Loucy (cell line): ENCODE results near the gene PIR.

Source experiments
- H2AFZ ChIP-seq: fragments of 200-600 bp; sonication (generic); 2 replicates; pipeline ENCODE4 v1.6.0; 2016; ENCODE audit warnings: antibody characterized with exemption, mild to moderate bottlenecking, low read length, moderate library complexity
- H3F3A ChIP-seq: fragments of 200-600 bp; 2 replicates; pipeline ENCODE4 v1.6.0; 2016; ENCODE audit warnings: antibody characterized with exemption, low read depth, mild to moderate bottlenecking
- H3K27me3 ChIP-seq: fragments of 200-600 bp; sonication (generic); 2 replicates; pipeline ENCODE4 v1.6.1; 2014; ENCODE audit warnings: low read length, mild to moderate bottlenecking; ENCODE audit not compliant: insufficient read depth, poor library complexity, severe bottlenecking
- H3K36me3 ChIP-seq: fragments of 200-600 bp; sonication (generic); 2 replicates; pipeline ENCODE4 v1.6.1; 2016; ENCODE audit warnings: low read length; ENCODE audit not compliant: insufficient read depth
- H3K4me1 ChIP-seq: fragments of 200-600 bp; sonication (generic); 2 replicates; pipeline ENCODE4 v1.5.1; 2014; ENCODE audit warnings: low read length, mild to moderate bottlenecking; ENCODE audit not compliant: insufficient read depth, poor library complexity, severe bottlenecking
- H3K4me2 ChIP-seq: fragments of 200-600 bp; sonication (generic); 2 replicates; pipeline ENCODE4 v1.6.0; 2014; ENCODE audit warnings: antibody characterized with exemption, low read length, low read depth, mild to moderate bottlenecking; ENCODE audit not compliant: poor library complexity, severe bottlenecking
- H3K4me3 ChIP-seq: fragments of 200-600 bp; sonication (generic); 2 replicates; pipeline ENCODE4 v1.5.1; 2014; ENCODE audit warnings: low read length, mild to moderate bottlenecking, mixed read lengths; ENCODE audit not compliant: poor library complexity, severe bottlenecking
- H3K79me2 ChIP-seq: fragments of 200-600 bp; sonication (generic); 2 replicates; pipeline ENCODE4 v1.6.1; 2014; ENCODE audit warnings: low read length; ENCODE audit not compliant: insufficient read depth
- H3K9ac ChIP-seq: fragments of 200-600 bp; sonication (generic); 2 replicates; pipeline ENCODE4 v1.6.0; 2014; ENCODE audit warnings: mild to moderate bottlenecking, low read depth, low read length, moderate library complexity; ENCODE audit not compliant: poor library complexity, severe bottlenecking
- H3K9me2 ChIP-seq: fragments of 200-600 bp; sonication (generic); replicated peaks from 2 replicates; pipeline ENCODE4 v1.6.1; 2016; ENCODE audit warnings: low read depth, low read length, mixed read lengths
- H3K9me3 ChIP-seq: fragments of 200-600 bp; sonication (generic); 2 replicates; pipeline ENCODE4 v1.6.1; 2014; ENCODE audit warnings: mild to moderate bottlenecking, antibody characterized with exemption, low read length, low read depth; ENCODE audit not compliant: insufficient read depth
- H4K20me1 ChIP-seq: fragments of 200-600 bp; sonication (generic); 2 replicates; pipeline ENCODE4 v1.6.0; 2014; ENCODE audit warnings: antibody characterized with exemption, low read length, mild to moderate bottlenecking; ENCODE audit not compliant: insufficient read depth, poor library complexity, severe bottlenecking
- CTCF ChIP-seq: fragments of 200-600 bp; sonication (generic); conservative IDR thresholded peaks from 2 replicates; pipeline ENCODE4 v1.5.1; 2014; ENCODE audit warnings: mild to moderate bottlenecking, antibody characterized with exemption, low read length
- EZH2phosphoT487 ChIP-seq: fragments of 200-600 bp; IDR thresholded peaks from 2 replicates; pipeline ENCODE4 v1.6.1; 2018; ENCODE audit warnings: antibody characterized with exemption, mild to moderate bottlenecking, moderate library complexity, borderline replicate concordance

The PIR gene

GRCh38 chrX:15418041-15418706 is 75.0 kb downstream of the PIR start:
- Histone ChIP-seq H3K9me2 (no peaks in the 10 kb centered on the region), H2AFZ (no peak overlapping the region), H3K4me1 (no peaks in the 10 kb centered on the region), H3K9me3 (no peaks in the 10 kb centered on the region), H3K4me2 (no peak overlapping the region), H3K27me3 (no peaks in the 10 kb centered on the region), H3K9ac (no peak overlapping the region), H3F3A (no peaks in the 10 kb centered on the region), H3K79me2 (no peaks in the 10 kb centered on the region), H4K20me1 (no peaks in the 10 kb centered on the region), H3K36me3 (no peaks in the 10 kb centered on the region), H3K4me3 (no peak overlapping the region)
- TF ChIP-seq EZH2phosphoT487, result no peak
- no peak for TF ChIP-seq CTCF

GRCh38 chrX:15416133-15416993 is 76.8 kb downstream of the PIR start:
- Histone ChIP-seq H3K4me3 (no peak overlapping the region), H3K4me2 (no peak overlapping the region), H3K9me3 (no peaks in the 10 kb centered on the region), H3F3A (no peaks in the 10 kb centered on the region), H3K9me2 (no peaks in the 10 kb centered on the region), H3K79me2 (no peaks in the 10 kb centered on the region), H3K4me1 (peaks cover 2% of the 10 kb centered on the region), H3K36me3 (no peaks in the 10 kb centered on the region), H4K20me1 (no peaks in the 10 kb centered on the region), H2AFZ (no peak overlapping the region), H3K9ac (no peak overlapping the region), H3K27me3 (no peaks in the 10 kb centered on the region)
- TF ChIP-seq EZH2phosphoT487 (no peak), CTCF (peak; percentile 19; the same call in 1 of the 2 replicates)

- H3K27me3 ChIP-seq, result no peaks in the 10 kb centered on the region
- H3K4me1 ChIP-seq, result peaks cover 14% of the 10 kb centered on the region
- H3K9me3 ChIP-seq, result no peaks in the 10 kb centered on the region
- no peak overlapping the region for H3K4me3 ChIP-seq
- no peaks in the 10 kb centered on the region for H3K36me3 ChIP-seq
- no peaks in the 10 kb centered on the region for H4K20me1 ChIP-seq
- no peaks in the 10 kb centered on the region for H3F3A ChIP-seq
- H3K9ac ChIP-seq, result no peak overlapping the region
- H2AFZ ChIP-seq, result no peak overlapping the region
- no peak overlapping the region for H3K4me2 ChIP-seq
- no peaks in the 10 kb centered on the region for H3K9me2 ChIP-seq
- H3K79me2 ChIP-seq, result no peaks in the 10 kb centered on the region
- TF ChIP-seq CTCF, result no peak
- TF ChIP-seq EZH2phosphoT487, result no peak
Observed at GRCh38 chrX:15413101-15413500, 80.0 kb downstream of the PIR start.
